Thyroid gland (tissue), 4 donors: ENCODE measurements around the gene ABCC9.

Experiments
- CTCF ChIP-seq, 6 experiments: fragments of 200-600 bp in 3 of 6; fragments of 450-650 bp in 3 of 6; sonication (generic) in 3 of 6; IDR thresholded peaks; one replicate each; pipeline ENCODE4 v1.5.1; 2016 to 2019; ENCODE audit warnings: antibody characterized with exemption in 6 of 6, mild to moderate bottlenecking in 2 of 6, inconsistent platforms in 1 of 6, moderate library complexity in 1 of 6
- POLR2A ChIP-seq, 2 donors: fragments of 450-650 bp; IDR thresholded peaks; one replicate each; pipeline ENCODE4 v1.6.1; 2017; ENCODE audit warnings: antibody characterized with exemption in 2 of 2, mild to moderate bottlenecking in 2 of 2, moderate library complexity in 1 of 2

GRCh38 chr12:21776175-21776574 is 165.1 kb downstream of the ABCC9 start:
- TF ChIP-seq CTCF (IDR thresholded peaks at IDR 0.05) (no peak), POLR2A (IDR thresholded peaks at IDR 0.05) (no peak)
